ENCODE data around the gene AKAP7. TPM values are rescaled to one million over a fixed set of nuclear protein-coding genes. Genes with fewer than 3 reads are reported as not detected.

The AKAP7 gene
- total RNA-seq, 2 donors from 2014 or later = 15.3 to 60.1 TPM

- Histone ChIP-seq H3K36me3 (no peaks in the 10 kb centered on the region), H3K27ac (no peak overlapping the region), H3K4me1 (no peaks in the 10 kb centered on the region), H3K9ac (ENCODE audit: low read depth in 2 of 2, low read length in 2 of 2) (no peak overlapping the region), H3K9me3 (no peaks in the 10 kb centered on the region), H3K4me3 (no peak overlapping the region), H3K27me3 (no peaks in the 10 kb centered on the region)
- intact Hi-C loops (cut with DNase I) = no loop called here
- TF ChIP-seq CTCF (IDR thresholded peaks at IDR 0.05) = no peak
- DNase-seq = no peak
Measured at GRCh38 chr6:131223416-131223815, 88.1 kb downstream of the AKAP7 start.

GRCh38 chr6:131225127-131225526 lies 89.9 kb downstream of the AKAP7 start:
- H3K27me3 ChIP-seq = no peaks in the 10 kb centered on the region
- H3K9me3 ChIP-seq = no peaks in the 10 kb centered on the region
- no peak overlapping the region for H3K9ac ChIP-seq (ENCODE audit: low read depth in 2 of 2, low read length in 2 of 2)
- no peaks in the 10 kb centered on the region for H3K36me3 ChIP-seq
- H3K4me1 ChIP-seq = no peaks in the 10 kb centered on the region
- H3K27ac ChIP-seq = no peak overlapping the region
- intact Hi-C loops (cut with DNase I) = no loop called here
- no peak for DNase-seq
- no peak overlapping the region for H3K4me3 ChIP-seq
- TF ChIP-seq CTCF (IDR thresholded peaks at IDR 0.05) = no peak

- H3K9ac ChIP-seq (ENCODE audit: low read depth in 2 of 2, low read length in 2 of 2) = no peak overlapping the region
- DNase-seq = no peak
- H3K4me3 ChIP-seq = no peak overlapping the region
- H3K27me3 ChIP-seq = no peaks in the 10 kb centered on the region
- H3K36me3 ChIP-seq = no peaks in the 10 kb centered on the region
- intact Hi-C loops (cut with DNase I) = no loop called here
- no peaks in the 10 kb centered on the region for H3K9me3 ChIP-seq
- TF ChIP-seq CTCF (IDR thresholded peaks at IDR 0.05) = no peak
- no peak overlapping the region for H3K27ac ChIP-seq
- no peaks in the 10 kb centered on the region for H3K4me1 ChIP-seq
Measured at GRCh38 chr6:131225959-131226358, 90.7 kb downstream of the AKAP7 start.

- intact Hi-C loops (cut with DNase I) = no loop called here
- no peaks in the 10 kb centered on the region for H3K27me3 ChIP-seq
- no peak overlapping the region for H3K27ac ChIP-seq
Measured at GRCh38 chr6:131226459-131227157, 91.3 kb downstream of the AKAP7 start.

GRCh38 chr6:131227158-131227543 lies 91.9 kb downstream of the AKAP7 start:
- DNase-seq = no peak
- Histone ChIP-seq H3K27me3 (no peaks in the 10 kb centered on the region), H3K4me3 (no peak overlapping the region), H3K9me3 (no peaks in the 10 kb centered on the region), H3K36me3 (no peaks in the 10 kb centered on the region), H3K27ac (no peak overlapping the region), H3K9ac (ENCODE audit: low read depth in 2 of 2, low read length in 2 of 2) (no peak overlapping the region), H3K4me1 (no peaks in the 10 kb centered on the region)
- TF ChIP-seq CTCF (IDR thresholded peaks at IDR 0.05) = no peak
- intact Hi-C loops (cut with DNase I) = no loop called here

More at GRCh38 chr6:131226459-131227157, 91.3 kb downstream of the AKAP7 start:
- no peaks in the 10 kb centered on the region for H3K4me1 ChIP-seq
- H3K4me3 ChIP-seq = no peak overlapping the region
- DNase-seq = no peak
- H3K36me3 ChIP-seq = no peaks in the 10 kb centered on the region
- no peak overlapping the region for H3K9ac ChIP-seq (ENCODE audit: low read depth in 2 of 2, low read length in 2 of 2)
- TF ChIP-seq CTCF (IDR thresholded peaks at IDR 0.05) = no peak
- no peaks in the 10 kb centered on the region for H3K9me3 ChIP-seq
